HepG2 (cell line): ENCODE results near the gene ZSCAN21. TPM values are rescaled to one million over a fixed set of nuclear protein-coding genes. Genes with fewer than 3 reads are reported as not detected.

Experiments
- DMAP1 ChIP-seq: IDR thresholded peaks from 2 replicates; pipeline ENCODE4 v1.6.1; 2016
- DRAP1 ChIP-seq: IDR thresholded peaks from 2 replicates; pipeline ENCODE4 v1.6.1; 2016; ENCODE audit warnings: missing genetic modification reagents, missing compliant biosample characterization
- ETV6 ChIP-seq: sonication (generic); formaldehyde crosslinking; conservative IDR thresholded peaks from 2 replicates; pipeline ENCODE4 v1.4.0; 2020; ENCODE audit warnings: missing genetic modification reagents
- FOXP1 ChIP-seq, 2 experiments: fragments of 450-650 bp in 1 of 2; IDR thresholded peaks; 2 replicates each; pipeline ENCODE4 v1.6.1; 2017 to 2018; ENCODE audit warnings: antibody characterized with exemption in 1 of 2
- HNF4A ChIP-seq: sonication (generic); formaldehyde crosslinking; IDR thresholded peaks from 2 replicates; pipeline ENCODE4 v1.4.0; 2020; ENCODE audit warnings: missing genetic modification reagents
- HNF4G ChIP-seq, 2 experiments: sonication (generic) in 1 of 2; formaldehyde crosslinking in 1 of 2; IDR thresholded peaks; 2 replicates each; pipeline versions ENCODE4 v1.4.0 to v1.6.1; 2011 to 2020; ENCODE audit warnings: borderline replicate concordance in 2 of 2, low read depth in 2 of 2, mild to moderate bottlenecking in 2 of 2, low read length in 1 of 2, missing genetic modification reagents in 1 of 2, moderate library complexity in 1 of 2
- IKZF5 ChIP-seq: IDR thresholded peaks from 2 replicates; pipeline ENCODE4 v1.6.1; 2018; ENCODE audit warnings: missing genetic modification reagents, mild to moderate bottlenecking, missing compliant biosample characterization
- PTBP1 ChIP-seq: fragments of 200-400 bp; formaldehyde crosslinking; IDR thresholded peaks from 2 replicates; pipeline ENCODE4 v1.6.1; 2018; ENCODE audit warnings: low read length, low read depth; ENCODE audit not compliant: poor library complexity, severe bottlenecking
- RFX5 ChIP-seq: IDR thresholded peaks from 2 replicates; pipeline ENCODE4 v1.6.1; 2011; ENCODE audit warnings: low read depth, low read length, improper control_type of control experiment
- SCMH1 ChIP-seq: sonication (generic); formaldehyde crosslinking; IDR thresholded peaks from 2 replicates; pipeline ENCODE4 v1.9.0; 2021; ENCODE audit warnings: missing genetic modification reagents, mild to moderate bottlenecking, borderline replicate concordance
- SUZ12 ChIP-seq: fragments of 150-350 bp; IDR thresholded peaks from 2 replicates; pipeline ENCODE4 v1.6.1; 2014; ENCODE audit warnings: low read depth, low read length
- TARDBP ChIP-seq: sonication (generic); formaldehyde crosslinking; IDR thresholded peaks from 2 replicates; pipeline ENCODE4 v1.8.0; 2022; ENCODE audit warnings: mild to moderate bottlenecking, missing genetic modification reagents
- TBX2 ChIP-seq: sonication (generic); formaldehyde crosslinking; IDR thresholded peaks from 2 replicates; pipeline ENCODE4 v1.5.0; 2020; ENCODE audit warnings: missing genetic modification reagents, mild to moderate bottlenecking, borderline replicate concordance
- XBP1 ChIP-seq: sonication (generic); formaldehyde crosslinking; IDR thresholded peaks from 2 replicates; pipeline ENCODE4 v1.5.0; 2020; ENCODE audit warnings: missing genetic modification reagents
- ZFP1 ChIP-seq: IDR thresholded peaks from 2 replicates; pipeline ENCODE4 v1.6.1; 2016
- ZFP41 ChIP-seq: sonication (generic); formaldehyde crosslinking; IDR thresholded peaks from 2 replicates; pipeline ENCODE4 v1.4.0; 2020; ENCODE audit warnings: mild to moderate bottlenecking, missing genetic modification reagents, borderline replicate concordance
- ZKSCAN1 ChIP-seq: fragments of 150-350 bp; IDR thresholded peaks from 2 replicates; pipeline ENCODE4 v1.6.1; 2014; ENCODE audit warnings: low read length
- ZNF605 ChIP-seq: sonication (generic); formaldehyde crosslinking; IDR thresholded peaks from 2 replicates; pipeline ENCODE4 v1.8.0; 2022; ENCODE audit warnings: mild to moderate bottlenecking, missing genetic modification reagents
- ZNF761 ChIP-seq: sonication (generic); formaldehyde crosslinking; conservative IDR thresholded peaks from 2 replicates; pipeline ENCODE4 v1.4.0; 2020; ENCODE audit warnings: mild to moderate bottlenecking, missing genetic modification reagents
- polyA plus RNA-seq, 8 experiments: library from polyadenylated mRNA; depleted of rRNA in 3 of 8; stranded (reverse) in 7 of 8; unstranded in 1 of 8; fragments of >200 nt; fragmentation: Illumina TruSeq in 4 of 8; extraction: Trizol in 4 of 8; gene quantifications; 2 replicates each; pipeline versions ENCODE4 v1.2.1 to v1.2.3, GENCODE V29; 2011 to 2016; ENCODE audit warnings: low read depth in 4 of 8, missing spikeins in 1 of 8, mixed read lengths in 1 of 8; ENCODE audit not compliant: insufficient read depth in 1 of 8
- total RNA-seq, 5 experiments: library from RNA; depleted of rRNA; stranded (reverse); fragments of >200 nt; fragmentation: Illumina TruSeq; extraction: Trizol; gene quantifications; 2 replicates each; pipeline ENCODE4 v1.2.3, GENCODE V29; 2016; ENCODE audit warnings: low read depth in 1 of 5
- TF ChIP-seq, protein P1 (sequence below), 2 experiments: sonication (generic) in 1 of 2; formaldehyde crosslinking in 1 of 2; IDR thresholded peaks; 2 replicates each; pipeline versions ENCODE4 v1.4.0 to v1.6.1; 2018 to 2020; ENCODE audit warnings: missing genetic modification reagents in 2 of 2, borderline replicate concordance in 1 of 2, low read depth in 1 of 2, mild to moderate bottlenecking in 1 of 2, missing biosample characterization in 1 of 2
- TF ChIP-seq, protein P2 (sequence below): sonication (generic); formaldehyde crosslinking; IDR thresholded peaks from 2 replicates; pipeline ENCODE4 v1.5.1; 2020; ENCODE audit warnings: missing genetic modification reagents, mild to moderate bottlenecking, borderline replicate concordance
- TF ChIP-seq, protein P3 (sequence below): sonication (generic); formaldehyde crosslinking; IDR thresholded peaks from 2 replicates; pipeline ENCODE4 v1.4.0; 2020; ENCODE audit warnings: missing genetic modification reagents
- TF ChIP-seq, protein P4 (sequence below): sonication (generic); formaldehyde crosslinking; IDR thresholded peaks from 2 replicates; pipeline ENCODE4 v1.5.1; 2020; ENCODE audit warnings: missing genetic modification reagents, mild to moderate bottlenecking, borderline replicate concordance

ZSCAN21 gene
- total and polyA plus RNA-seq, 2 of the 13 experiments (the other 11 are each of a cell fraction or from before 2014, with no cell fraction given): 7.0 to 10.0 TPM

DNA sequence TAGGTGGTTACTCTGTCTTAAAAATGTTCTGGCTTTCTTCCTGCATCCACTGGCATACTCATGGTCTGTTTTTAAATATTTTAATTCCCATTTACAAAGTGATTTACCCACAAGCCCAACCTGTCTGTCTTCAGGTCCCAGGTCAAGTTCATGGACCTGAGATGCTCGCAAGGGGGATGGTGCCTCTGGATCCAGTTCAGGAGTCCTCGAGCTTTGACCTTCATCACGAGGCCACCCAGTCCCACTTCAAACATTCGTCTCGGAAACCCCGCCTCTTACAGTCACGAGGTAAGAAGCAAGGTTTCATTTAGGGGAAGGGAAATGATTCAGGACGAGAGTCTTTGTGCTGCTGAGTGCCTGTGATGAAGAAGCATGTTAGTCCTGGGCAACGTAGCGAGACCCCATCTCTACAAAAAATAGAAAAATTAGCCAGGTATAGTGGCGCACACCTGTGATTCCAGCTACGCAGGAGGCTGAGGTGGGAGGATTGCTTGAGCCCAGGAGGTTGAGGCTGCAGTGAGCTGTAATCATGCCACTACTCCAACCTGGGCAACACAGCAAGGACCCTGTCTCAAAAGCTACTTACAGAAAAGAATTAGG is 25.5 kb upstream of the ZSCAN21 start (continued):
- TF ChIP-seq, protein P1, sequence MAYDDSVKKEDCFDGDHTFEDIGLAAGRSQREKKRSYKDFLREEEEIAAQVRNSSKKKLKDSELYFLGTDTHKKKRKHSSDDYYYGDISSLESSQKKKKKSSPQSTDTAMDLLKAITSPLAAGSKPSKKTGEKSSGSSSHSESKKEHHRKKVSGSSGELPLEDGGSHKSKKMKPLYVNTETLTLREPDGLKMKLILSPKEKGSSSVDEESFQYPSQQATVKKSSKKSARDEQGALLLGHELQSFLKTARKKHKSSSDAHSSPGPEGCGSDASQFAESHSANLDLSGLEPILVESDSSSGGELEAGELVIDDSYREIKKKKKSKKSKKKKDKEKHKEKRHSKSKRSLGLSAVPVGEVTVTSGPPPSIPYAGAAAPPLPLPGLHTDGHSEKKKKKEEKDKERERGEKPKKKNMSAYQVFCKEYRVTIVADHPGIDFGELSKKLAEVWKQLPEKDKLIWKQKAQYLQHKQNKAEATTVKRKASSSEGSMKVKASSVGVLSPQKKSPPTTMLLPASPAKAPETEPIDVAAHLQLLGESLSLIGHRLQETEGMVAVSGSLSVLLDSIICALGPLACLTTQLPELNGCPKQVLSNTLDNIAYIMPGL (CRISPR knock-in tag; IDR thresholded peaks at IDR 0.05; ENCODE audit: borderline replicate concordance in 1 of 2, low read depth in 1 of 2): no peak
- TF ChIP-seq DMAP1 (CRISPR knock-in tag): peak; percentile 49; the same call in 1 of the 2 replicates
- no peak for TF ChIP-seq ZKSCAN1
- peak; percentile 76 for TF ChIP-seq TARDBP
- peak; percentile 53; the same call in 1 of the 2 replicates for TF ChIP-seq DRAP1 (CRISPR knock-in tag)
- TF ChIP-seq SCMH1 (CRISPR knock-in tag): no peak
- peak; percentile 85 for TF ChIP-seq HNF4G (IDR thresholded peaks at IDR 0.05; ENCODE audit: borderline replicate concordance, low read depth, low read length)
- TF ChIP-seq HNF4G (CRISPR knock-in tag; IDR thresholded peaks at IDR 0.05; ENCODE audit: borderline replicate concordance, low read depth): peak; percentile 71; the same call in 1 of the 2 replicates
- TF ChIP-seq, protein P2, sequence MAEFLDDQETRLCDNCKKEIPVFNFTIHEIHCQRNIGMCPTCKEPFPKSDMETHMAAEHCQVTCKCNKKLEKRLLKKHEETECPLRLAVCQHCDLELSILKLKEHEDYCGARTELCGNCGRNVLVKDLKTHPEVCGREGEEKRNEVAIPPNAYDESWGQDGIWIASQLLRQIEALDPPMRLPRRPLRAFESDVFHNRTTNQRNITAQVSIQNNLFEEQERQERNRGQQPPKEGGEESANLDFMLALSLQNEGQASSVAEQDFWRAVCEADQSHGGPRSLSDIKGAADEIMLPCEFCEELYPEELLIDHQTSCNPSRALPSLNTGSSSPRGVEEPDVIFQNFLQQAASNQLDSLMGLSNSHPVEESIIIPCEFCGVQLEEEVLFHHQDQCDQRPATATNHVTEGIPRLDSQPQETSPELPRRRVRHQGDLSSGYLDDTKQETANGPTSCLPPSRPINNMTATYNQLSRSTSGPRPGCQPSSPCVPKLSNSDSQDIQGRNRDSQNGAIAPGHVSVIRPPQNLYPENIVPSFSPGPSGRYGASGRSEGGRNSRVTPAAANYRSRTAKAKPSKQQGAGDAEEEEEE (CRISPR knock-in tag): no peak
- TF ChIP-seq, protein P3, sequence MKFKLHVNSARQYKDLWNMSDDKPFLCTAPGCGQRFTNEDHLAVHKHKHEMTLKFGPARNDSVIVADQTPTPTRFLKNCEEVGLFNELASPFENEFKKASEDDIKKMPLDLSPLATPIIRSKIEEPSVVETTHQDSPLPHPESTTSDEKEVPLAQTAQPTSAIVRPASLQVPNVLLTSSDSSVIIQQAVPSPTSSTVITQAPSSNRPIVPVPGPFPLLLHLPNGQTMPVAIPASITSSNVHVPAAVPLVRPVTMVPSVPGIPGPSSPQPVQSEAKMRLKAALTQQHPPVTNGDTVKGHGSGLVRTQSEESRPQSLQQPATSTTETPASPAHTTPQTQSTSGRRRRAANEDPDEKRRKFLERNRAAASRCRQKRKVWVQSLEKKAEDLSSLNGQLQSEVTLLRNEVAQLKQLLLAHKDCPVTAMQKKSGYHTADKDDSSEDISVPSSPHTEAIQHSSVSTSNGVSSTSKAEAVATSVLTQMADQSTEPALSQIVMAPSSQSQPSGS (CRISPR knock-in tag): no peak
- TF ChIP-seq ZFP41 (CRISPR knock-in tag): no peak
- TF ChIP-seq TBX2 (CRISPR knock-in tag): peak; percentile 56; the same call in 1 of the 2 replicates
- no peak for TF ChIP-seq FOXP1 (IDR thresholded peaks at IDR 0.05)
- peak; percentile 48; the same call in 1 of the 2 replicates for TF ChIP-seq FOXP1 (CRISPR knock-in tag; IDR thresholded peaks at IDR 0.05)
- TF ChIP-seq IKZF5 (CRISPR knock-in tag): 0 out of 2 replicates have a peak, but pooled peaks have one; percentile 35
- TF ChIP-seq HNF4A (CRISPR knock-in tag): peak; percentile 95
- TF ChIP-seq RFX5: no peak
- TF ChIP-seq ZNF605: peak; percentile 29; the same call in 1 of the 2 replicates
- TF ChIP-seq, protein P4, sequence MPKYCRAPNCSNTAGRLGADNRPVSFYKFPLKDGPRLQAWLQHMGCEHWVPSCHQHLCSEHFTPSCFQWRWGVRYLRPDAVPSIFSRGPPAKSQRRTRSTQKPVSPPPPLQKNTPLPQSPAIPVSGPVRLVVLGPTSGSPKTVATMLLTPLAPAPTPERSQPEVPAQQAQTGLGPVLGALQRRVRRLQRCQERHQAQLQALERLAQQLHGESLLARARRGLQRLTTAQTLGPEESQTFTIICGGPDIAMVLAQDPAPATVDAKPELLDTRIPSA: no peak
- no peak for TF ChIP-seq ZNF761 (CRISPR knock-in tag)
- TF ChIP-seq ZFP1 (CRISPR knock-in tag): 0 out of 2 replicates have a peak, but pooled peaks have one; percentile 30
- TF ChIP-seq XBP1: no peak
- no peak for TF ChIP-seq PTBP1
- TF ChIP-seq ETV6 (CRISPR knock-in tag): no peak
- no peak for TF ChIP-seq SUZ12
